ENCODE data around the gene MAST4.

Gene MAST4

DNA sequence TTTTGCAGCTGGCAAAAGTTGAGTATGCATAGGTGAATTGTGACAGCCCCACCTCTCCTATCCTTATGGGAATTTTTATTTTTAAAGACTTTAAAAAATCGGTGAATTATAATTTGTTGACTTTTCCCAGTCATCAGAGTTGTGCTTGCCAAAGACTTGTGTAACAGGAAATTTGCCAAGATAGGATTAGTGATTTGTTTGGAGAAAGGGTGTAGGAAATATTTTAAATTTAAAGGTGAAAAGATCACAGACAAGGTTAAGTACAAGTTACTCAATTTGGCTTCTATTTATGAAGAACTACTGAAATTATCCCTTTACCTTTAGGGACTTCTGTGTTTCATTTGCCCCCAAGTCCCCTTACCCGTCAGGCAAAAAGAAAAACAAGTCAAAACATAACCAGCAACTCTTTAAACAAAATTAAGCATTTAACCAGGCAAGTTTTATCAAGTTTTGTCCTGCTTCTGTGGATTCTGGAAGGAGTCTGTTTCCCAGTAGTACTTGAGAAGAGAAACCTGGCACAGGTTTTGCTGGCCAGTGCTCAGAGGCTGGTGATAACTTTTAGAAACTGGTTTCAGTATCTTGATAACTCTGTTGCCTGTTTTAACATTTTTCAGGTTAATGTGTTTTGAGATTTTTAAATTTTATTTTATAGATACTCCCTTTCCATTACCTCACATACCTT is 285.4 kb downstream of the MAST4 start:
- DNase-seq: no peak

DNA sequence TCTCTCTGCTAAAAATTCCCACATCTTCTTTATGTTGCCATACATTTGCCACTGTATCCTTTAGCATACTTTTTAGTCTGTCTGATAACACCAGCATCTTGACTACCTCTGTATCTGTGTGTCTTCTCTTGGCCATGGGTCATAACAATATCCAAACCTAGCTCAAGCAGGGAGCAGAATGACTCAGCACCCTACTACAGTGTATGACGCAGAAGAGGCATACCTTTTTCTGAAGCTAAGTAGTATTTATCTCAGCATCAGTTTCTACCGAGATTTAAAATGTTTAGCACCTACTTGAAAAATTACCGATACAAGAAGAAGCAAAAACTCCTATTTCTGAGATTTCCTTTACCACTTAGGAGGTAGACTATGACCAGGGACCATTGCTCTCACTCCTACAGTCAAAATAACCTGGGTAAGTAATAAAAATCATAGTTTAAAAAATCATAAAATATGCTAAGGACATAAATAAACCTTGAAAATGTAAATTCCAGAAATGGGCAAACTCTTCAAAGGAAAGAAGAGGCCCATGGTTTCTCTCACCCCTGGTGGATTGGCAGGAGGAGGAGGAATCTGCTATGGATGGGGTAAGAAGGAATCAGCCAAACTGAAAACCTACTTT is 286.5 kb downstream of the MAST4 start:
- DNase-seq: no peak

DNA sequence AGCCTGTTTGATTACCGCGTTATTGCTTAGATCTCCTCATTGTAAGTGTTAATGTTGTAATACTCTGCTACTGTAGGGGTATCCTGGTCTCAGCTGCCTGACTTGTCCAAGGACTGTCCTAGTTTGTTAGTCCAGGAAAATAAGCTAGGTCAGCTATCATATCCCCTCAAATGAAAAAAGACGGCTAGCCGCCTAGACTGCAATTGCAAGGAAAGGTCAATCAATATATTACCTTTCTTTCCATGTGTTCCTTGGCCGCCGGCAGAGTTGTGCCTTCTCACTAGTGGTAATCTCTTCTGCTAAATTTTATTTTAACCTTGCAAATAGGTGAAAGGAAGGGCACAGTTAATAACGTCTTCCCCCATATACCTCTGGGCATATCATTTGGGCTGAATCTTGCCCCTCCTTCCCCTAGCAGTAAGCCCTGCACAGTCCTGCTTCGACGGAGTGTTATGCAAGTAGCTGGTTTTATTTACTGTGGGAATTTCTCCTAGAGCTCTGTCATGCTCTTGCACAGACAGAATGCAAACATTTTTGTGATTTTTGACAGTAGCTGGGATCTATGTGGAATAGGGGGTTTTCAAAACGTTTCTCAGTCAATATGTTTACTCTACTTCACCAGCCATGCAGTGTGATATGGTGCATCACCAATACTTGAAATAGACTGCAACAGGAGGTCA is 288.5 kb downstream of the MAST4 start:
- DNase-seq: no peak

DNA sequence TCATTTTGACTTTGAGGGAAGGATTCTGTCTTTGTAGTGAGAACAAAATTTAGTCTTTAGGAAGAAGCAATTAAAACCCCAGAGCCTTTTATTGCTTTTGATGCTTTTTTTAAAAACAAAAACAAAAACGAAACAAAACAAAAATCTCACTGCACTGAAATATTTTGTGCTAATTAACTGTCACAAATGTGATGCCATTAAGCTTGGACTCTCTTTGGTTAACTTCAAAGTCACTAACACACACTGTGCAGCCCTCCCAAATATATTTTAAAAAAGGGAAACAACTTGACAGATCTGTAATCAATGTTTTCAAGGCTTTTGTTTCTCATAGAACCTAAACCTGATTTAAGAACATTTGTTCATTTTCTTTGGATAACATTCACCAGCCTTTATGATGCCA is 290.7 kb downstream of the MAST4 start:
- no peak for DNase-seq

DNA sequence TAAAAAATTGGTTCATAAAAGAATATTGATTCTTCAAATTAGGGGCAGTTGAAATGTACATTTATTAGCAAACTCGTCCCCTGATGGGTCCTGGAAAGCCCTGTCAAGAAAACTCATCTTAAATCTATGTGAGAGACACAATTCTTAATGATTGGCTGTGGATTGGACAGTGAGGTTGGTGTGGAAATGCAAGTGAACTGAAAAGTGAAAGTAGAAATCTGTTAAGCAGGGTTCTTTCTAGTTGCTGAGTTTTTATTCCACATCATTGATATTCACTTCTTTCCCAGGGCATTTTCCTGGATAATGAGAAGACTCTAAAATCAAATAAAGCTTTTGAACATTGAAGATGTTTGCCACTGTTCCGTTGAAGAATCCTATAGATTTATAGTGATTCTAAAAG is 292.4 kb downstream of the MAST4 start:
- DNase-seq: no peak

DNA sequence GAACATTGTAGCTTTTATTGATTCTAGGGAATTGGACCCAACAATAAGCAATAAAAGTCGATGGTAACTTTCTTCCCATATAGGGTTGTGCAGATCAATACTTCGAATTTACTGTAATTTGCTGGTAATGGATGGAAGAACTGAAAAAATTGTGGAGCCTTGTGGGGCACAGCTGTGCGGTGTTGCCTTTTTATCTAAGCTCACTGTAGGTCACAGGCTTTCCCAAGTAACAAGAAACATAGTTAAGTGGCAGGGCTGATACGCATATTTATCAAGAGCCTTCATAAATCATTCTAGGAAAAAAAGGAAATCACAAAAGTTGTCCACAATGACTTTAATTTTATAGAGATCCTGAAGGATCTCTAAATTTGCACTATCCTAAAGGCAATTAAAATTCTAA is 292.9 kb downstream of the MAST4 start:
- DNase-seq: no peak

DNA sequence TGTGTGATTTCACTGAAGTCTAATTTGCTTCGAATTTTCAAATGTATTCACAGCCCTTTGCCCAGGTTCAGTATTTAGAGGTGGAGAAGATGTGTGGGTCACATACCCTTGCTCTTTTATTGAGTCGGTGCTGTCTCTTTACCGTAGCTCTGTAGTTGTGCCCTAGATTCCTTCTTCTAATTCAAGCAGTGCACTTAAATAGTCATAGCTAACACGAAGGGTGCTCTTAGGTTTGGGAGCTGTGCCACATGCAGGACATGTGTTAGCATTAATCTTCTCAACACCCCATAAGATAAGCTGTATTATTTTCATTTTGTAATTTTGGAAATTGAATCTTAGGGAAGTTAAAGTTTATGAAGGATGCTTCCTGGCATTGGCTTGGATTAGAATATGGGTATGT is 293.3 kb downstream of the MAST4 start:
- no peak for DNase-seq

DNA sequence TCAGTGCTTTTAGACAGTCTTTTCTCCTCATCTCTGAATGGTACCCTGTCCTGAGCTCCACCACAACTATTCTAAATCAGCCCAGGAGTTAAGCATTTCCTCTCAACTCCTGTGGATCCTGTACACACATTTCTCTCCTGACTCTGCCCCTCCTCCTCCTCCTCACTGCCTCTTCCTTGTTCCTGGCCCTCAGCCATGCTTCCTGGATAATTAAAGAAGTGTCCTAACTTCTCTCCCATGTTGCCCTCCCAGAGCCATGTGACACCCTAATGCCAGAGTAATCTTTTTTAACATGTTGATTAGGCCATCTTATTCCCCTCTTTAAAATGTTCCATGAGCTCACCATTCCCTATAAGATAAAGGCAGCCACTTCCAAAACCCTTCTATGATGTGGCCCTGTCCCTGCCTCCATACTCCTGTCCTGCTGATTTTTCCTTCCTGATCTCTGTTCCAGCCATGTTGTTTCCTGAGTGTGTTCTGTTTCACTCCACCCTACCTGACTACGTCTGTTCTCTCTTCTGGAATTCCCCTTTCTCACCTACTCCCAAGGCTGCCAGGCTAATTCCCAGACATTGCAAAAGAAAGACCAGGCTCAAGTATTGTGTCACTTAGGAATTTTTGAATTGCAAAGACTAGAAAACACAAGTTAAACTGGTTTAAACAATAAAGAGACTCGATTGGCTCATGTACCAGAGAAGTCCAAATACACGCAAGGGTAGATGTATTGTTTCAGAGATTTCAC is 295.2 kb downstream of the MAST4 start:
- DNase-seq: no peak

DNA sequence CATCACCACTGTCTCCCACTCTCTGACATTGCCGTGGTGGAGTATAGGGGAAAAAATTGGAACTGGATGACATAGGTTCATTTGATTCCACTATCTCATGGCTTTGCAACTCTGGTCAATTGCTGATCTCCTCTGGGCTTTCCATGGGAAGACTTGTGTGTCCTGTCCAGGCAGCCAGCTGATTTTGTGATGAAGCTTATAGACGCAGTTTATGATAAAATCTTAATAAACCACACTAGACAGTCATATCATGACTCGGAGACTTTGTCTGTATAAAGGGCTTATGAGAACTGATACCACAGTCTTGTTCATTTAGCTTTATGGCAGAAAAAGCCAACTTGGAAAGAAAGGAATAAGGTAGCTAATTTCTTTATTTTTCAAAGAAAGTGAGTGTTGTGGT is 296.5 kb downstream of the MAST4 start:
- DNase-seq: no peak

DNA sequence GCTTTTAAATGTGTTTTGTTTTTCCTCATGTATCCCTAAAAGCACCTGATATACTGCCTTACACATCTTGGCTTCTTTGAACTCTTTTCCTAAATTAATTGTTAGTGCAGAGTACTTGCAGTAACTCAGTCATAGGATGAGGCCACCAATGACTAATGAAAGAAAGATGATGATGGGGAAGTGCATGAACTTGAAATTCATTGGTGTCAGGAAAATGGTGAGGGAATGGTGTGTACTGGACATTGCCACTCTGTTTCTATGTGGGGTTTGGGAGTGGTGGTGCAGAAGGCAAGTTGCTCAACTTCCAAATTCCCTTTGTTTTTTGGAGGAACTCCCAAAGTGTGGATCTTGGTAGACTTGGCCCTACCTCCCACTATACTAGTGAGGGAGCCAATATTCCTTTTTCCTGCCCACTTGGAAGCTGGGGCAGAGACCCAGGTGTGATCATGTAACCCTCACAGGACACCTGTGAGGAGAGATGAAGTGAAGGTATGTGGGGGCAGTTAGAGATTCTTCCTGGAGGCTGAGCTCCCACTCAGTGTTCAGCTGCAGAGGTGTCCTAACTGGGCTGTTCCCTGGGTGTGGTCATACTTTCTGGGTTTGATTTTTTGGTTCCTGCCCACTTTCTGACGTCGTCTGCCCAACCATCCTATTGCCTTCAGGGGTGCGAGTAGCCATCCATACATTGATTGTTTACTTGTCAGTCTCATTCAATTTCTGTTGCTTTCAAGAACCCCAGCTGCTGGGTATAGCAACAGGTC is 298.5 kb downstream of the MAST4 start:
- DNase-seq: no peak

DNA sequence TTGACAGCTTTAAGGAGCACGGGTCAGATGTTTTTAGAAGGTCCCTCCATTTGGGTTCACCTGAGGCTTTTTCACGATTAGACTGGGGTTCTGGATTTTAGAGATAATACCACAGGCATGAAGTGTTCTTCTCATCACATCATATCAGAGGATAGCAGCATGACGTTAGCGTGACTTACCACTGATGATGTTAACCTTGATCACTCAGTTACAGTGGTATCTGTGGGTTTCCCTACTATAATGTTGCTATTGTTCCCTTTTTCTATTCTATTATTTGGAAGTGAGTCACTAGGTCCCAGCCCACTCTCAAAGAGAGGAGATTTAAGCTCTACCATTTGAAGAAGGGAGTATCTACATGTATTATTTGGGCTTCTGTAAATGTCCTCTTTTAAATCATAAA is 300.0 kb downstream of the MAST4 start:
- no peak for DNase-seq

DNA sequence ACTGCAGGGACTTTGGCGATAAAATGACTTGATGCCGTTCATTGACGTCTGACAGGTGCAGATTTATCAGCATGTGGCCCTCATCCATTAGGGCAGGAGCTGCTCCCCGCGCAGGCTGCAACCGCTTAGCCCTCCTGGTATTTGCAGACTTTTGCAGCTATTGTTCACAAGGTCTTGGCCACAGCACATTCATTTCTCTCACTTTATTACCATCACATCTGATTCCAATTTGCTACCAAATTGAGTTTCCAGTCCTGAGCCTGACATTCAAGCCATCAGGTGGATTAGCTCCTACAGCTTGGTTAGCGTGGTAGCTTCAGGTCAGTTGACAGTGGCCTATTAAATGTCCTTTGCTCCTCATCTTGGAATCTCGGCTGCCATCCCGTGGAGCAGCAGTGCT is 301.2 kb downstream of the MAST4 start:
- no peak for DNase-seq

DNA sequence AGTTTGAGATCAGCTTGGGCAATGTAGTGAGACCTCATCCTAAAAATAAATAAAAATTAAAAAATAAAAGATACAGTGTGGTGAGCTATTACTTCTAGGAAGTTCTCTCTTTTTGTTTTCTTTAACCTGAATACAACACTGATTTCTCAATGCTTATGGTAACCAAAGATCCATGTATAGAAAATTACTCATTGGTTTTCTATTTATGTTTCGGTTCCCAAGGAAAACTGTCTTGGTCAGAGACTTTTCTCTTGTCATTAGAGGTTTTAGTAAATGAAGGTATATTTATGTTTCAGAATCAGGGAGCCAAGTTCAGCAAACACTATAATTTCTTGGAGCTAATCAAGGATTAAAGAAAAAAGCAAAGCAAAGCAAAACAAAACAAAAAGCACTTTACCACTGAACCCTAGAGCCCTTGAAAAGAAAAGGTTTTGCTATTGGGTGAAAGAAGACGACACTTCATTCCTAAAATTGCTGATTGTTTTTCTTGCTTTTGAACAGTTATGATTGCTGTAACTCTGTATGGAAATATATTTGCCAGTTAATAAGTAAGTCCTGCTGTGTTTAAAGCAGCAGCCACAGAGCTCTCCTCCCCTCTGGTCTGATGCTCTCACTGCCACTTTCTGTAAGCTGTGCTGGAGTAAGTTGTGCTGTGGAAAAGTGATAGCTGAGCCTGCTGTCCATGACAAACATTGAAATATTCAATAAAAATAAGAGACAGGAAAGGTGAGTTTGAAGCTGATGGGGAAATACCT is 302.2 kb downstream of the MAST4 start:
- DNase-seq: no peak

DNA sequence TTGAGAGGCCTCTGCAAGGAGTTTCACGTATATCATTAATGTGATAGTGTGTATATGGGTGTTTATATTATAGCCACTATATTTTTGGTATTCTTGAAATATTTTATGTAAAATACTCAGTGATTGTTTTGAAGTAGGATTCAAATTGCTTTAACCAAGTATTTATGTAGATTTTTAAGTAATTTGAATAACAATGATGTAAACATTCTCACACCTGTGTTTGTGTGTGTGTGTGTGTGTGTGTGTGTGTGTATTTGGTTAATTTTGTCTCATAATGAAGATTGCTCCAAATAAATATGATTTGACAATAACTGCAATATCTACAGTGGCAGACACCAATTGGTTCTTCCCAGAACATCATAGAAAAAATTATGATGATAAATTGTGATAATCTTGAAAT is 307.0 kb downstream of the MAST4 start:
- DNase-seq: no peak

DNA sequence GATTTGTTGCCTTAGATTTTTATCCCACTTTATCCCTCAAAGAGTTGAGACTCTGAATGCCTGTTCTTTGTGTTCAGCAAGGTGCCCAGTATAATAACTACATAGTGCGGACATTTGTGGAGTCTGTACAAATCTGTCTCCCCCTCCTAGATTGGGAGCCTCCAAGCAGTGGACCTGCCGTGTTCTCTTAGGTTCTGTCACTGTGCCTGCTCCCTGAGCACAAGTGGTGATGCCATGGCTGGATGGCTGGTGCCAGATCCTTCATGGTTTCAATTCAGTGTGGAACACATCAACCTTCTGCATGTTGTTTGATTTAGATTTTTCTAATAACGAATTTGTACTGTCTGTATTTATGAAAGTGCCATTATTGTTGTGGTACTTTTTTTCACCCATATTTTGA is 307.5 kb downstream of the MAST4 start:
- no peak for DNase-seq

DNA sequence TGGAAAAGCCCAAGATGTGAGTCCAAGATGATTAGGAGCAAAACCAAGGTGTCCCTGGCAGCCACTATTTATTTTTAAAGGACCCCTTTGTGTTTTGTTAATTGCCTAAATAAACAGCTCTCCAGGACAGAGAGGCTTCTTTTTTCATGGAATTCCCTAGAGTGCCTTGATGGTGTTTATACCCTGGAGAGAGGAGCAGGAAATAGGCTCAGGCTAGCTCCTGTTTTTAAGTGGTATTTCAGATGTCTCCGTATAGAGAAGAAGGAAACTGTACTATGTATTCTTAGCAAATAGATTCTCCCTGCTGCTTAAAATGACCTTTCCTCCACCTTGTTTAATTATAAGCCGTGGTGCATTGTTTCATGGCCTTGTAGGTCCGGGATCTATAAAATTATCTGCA is 308.0 kb downstream of the MAST4 start:
- no peak for DNase-seq

DNA sequence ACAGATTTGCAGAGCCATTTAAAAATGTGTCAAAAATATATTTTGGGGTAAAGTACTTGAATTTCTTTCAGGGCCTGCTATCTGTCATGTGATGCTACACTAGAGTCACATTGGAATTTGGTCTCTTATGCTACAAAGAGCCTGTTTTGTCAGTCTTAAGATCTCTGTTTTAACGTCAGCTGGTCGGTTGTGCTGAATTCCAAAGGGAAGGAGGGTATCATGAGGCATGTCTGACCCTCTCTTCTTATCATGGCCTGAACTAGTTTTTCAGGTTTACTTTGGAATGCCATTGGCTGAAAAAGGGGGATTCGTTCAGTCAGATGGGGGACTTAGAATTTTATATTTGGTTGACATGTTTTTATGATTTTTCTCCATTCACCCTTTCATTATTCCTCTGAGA is 309.8 kb downstream of the MAST4 start:
- no peak for DNase-seq

DNA sequence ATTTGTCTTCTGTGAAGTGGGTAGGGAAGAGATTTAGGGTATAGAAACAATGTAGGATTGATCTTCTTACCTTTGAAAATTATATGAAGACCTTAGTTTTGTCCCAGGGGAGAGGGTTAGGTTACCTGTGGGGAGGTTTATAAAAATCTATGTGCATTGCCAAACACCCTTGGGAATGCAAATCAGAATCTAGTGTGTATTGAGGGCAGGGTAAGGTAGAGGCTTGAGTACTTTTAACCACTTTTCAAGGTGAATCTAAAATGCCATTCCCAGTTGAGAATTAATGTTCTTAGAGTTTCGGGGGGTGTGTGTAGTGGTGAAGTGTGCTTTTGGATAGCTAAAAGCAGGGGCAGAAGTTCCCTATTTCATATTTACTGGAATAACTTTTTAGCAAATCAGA is 312.0 kb downstream of the MAST4 start:
- no peak for DNase-seq

DNA sequence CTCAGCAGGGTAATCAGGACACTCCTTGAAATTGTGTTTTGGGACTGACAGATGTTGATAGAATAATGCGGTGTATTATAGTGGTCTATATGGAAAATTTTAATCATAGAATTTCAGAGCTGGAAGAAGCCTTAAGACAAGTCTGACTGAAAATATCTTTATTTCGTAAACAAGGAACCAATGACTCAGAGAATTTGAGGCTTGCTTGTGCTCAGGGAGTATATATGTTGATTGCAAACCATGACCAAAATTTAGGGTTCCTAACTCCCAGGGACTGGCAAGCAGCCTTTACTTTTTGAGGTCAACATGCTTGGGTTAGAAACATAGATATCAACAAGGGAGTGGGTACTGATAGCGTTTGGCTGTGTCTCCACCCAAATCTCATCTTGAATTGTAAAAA is 313.2 kb downstream of the MAST4 start:
- no peak for DNase-seq

DNA sequence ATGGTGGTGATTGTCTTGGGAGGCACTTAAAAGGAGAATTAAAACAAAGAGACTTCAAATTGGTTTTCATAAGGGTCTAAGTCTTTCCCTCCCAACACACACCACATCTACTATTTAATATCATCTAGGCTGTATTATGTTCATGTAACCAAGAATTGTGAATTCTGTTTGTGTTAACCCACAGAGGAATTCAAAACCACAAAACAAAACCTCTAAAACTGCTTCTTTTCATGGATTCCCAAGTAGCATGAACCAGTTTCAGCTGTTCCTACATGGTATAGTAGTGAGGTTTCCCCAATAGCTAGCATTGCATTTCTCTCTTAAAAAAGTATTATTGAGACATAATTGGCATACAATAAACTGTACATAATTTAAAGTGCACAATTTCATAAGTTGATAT is 316.6 kb downstream of the MAST4 start:
- no peak for DNase-seq

DNA sequence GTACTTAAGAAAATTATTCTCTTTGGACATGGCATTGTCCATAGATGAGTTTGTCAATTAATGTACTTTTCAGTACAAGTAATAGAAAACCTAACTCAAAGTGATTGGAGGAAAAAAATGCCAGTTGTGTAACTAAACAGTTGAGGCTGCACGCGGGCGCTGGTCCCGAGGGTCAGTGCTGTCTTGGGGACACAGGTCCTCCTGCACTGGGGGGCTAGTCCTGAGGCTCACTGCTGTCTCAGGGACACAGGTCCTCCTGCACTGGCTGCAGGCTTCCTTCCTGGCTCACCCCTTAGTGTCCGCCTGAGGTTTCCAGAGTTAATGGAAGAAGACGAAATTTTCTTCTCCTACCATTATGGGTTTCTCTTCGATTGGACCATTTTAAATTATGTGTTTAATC is 319.3 kb downstream of the MAST4 start:
- no peak for DNase-seq

DNA sequence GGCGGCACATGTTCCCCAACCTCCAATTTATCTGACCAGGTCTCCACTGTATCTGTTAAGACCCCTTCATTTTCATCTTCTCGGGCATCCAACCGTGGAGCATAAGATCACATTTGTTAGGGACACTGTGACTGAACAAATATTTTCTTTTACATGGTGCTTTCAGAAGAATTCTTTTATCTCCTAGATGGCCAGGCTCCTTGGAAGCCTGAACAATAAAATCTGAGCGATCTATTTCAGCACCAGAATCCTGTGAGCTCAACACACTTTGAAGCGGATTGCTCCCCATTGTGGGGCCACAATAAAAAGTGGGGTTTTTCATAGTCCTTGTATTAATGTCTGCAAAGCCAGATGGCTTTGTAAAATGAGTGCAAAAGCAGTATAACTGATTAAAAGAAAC is 326.7 kb downstream of the MAST4 start:
- no peak for DNase-seq

Data from stimulated activated CD4-positive, alpha-beta T cell treated with anti-CD3 and anti-CD28 coated beads, Interleukin-2, amount 100 ng/mL, for 48 hours (primary cell).